CD4-positive, alpha-beta T cell treated with Interferon gamma for 1 hour (primary cell): ENCODE measurements around the gene PTGES3.
"Not testable (repeated sequence)": the region's sequence is repeated elsewhere in the genome, so short reads cannot be mapped to it uniquely, and the experiment has no call there.

Experiments
- DNase-seq: peaks from one replicate; pipeline ENCODE4 v3.0.0-alpha.2; 2020

The PTGES3 gene

DNA sequence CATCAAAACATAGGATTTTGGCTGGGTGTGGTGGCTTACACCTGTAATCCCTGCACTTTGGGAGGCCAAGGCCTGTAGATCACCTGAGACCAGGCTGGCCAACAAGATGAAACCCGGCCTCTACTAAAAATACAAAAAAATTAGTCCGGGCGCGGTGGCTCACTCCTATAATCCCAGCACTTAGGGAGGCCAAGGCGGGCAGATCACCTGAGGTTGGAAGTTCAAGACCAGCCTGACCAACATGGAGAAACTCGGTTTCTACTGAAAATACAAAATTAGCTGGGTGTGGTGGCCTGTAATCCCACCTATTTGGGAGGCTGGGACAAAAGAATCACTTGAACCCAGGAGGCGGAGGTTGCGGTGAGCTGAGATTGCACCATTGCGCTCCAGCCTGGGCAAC lies 40.1 kb downstream of the PTGES3 start:
- not testable (repeated sequence) for DNase-seq

DNA sequence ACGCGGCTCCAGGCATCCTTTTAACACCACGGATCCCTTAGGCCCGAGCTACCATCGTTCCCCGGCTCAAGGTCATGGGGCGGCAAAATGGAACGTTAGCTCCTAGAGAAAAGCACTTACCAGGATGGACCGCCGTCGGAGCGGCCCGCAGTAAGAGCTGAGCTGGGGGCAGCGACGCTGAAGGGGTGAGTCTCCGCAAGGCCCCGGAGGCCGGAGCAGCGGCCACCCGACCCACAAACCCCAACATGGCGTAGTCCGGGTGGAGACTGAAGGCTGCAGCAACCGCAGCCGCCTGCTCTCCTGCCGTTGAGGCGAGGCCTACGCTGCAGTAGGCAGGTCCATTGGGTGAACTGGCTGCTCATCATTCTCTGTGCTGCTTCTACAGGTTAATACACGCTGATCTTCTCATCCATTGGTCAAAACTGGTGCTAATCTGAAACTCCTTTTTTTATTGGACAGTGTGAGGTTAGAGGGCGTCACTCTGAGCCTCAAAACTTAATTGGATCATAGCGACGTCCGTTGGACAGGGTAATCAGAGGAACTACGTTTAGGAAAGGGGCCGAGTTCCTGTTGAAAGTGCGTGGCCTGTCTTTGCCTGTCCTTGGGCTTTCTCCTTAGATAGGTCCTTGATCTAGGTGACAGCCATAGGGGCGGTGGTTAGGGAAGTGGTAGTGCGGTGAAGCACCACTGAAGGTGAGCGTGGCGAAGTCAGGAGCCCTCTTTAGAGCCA lies 42.2 kb downstream of the PTGES3 start, which contains the start of gene ATP5F1B:
Gene ATP5F1B (minus strand): TSS at position 268 of the 730 bp plus-strand sequence. CDS start 21 bp downstream, at position 247.
- DNase-seq = peak; percentile 96

DNA sequence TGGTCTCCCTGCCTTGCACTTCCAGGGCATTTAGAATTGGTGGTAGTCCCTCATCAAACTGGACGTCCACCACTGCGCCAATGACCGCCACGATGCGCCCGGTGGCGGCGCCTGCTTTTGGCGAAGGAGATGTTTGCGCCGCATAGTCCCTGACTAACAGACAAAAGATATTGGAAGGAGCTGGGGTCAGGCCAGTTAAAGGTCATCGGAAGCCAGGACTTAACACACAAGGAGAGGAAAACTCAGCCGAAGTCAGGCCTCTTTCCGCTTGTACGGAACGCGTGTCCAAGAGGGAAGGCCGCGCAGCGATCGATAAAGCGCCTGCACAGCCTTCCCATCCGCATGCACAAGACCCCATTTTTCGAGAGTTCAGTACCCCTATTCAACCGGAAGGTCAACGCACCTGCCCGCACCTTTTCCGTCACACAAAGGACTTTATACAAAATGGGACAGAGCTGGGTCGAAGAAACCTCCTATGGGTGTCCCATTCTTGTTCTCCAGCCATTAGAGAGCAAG lies 42.8 kb downstream of the PTGES3 start:
- no peak for DNase-seq

DNA sequence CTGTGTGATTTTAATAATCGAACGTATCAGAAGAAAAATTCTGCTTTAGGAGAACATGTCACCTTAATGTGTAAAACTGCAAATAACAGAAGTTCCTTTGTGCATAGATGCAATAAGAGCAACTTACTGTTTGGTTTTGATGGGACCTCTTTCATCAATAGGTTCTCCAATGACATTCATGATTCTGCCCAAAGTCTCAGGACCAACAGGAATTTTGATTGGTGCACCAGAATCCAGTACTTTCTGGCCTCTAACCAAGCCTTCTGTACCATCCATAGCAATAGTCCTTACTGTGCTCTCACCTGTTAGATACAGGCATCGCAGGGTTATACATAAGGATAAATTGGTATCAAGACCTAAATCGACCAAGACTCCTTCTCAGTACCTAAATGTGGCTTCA lies 43.4 kb downstream of the PTGES3 start:
- no peak for DNase-seq

DNA sequence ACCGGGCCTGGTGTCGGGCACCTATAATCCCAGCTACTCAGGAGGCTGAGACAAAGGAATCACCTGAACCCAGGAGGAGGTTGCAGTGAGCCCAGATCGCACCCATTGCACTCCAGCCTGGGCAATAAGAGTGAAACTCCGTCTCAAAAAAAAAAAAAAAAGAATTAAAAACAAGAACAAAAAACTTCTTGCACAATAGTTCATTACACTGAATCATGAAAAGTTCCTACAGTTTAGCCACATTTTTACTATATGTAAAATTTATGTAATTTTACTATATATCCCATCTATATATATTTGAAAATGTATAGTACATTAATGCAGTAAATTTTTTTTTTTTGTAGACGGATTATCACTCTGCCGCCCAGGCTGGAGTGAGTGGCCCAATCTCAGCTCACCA lies 46.9 kb downstream of the PTGES3 start:
- DNase-seq = no peak

DNA sequence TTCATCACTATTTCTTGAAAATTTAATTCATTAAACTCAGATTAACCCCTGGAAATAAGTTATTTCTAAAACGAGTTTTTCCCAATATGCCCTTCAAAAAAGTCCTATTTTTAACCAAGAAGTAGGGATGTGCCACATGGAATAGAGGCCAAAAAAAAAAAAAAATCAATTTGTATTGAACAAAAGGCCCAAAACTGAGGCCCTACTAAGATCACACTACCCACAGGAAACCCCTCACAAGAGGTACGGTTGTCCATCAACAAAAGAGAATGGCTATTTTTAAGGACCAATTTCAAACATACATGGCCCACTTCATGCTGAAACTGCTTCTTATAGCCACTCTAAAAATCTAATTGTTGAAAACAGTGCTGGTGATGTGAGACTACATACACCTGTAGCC lies 50.5 kb downstream of the PTGES3 start:
- DNase-seq = no peak

DNA sequence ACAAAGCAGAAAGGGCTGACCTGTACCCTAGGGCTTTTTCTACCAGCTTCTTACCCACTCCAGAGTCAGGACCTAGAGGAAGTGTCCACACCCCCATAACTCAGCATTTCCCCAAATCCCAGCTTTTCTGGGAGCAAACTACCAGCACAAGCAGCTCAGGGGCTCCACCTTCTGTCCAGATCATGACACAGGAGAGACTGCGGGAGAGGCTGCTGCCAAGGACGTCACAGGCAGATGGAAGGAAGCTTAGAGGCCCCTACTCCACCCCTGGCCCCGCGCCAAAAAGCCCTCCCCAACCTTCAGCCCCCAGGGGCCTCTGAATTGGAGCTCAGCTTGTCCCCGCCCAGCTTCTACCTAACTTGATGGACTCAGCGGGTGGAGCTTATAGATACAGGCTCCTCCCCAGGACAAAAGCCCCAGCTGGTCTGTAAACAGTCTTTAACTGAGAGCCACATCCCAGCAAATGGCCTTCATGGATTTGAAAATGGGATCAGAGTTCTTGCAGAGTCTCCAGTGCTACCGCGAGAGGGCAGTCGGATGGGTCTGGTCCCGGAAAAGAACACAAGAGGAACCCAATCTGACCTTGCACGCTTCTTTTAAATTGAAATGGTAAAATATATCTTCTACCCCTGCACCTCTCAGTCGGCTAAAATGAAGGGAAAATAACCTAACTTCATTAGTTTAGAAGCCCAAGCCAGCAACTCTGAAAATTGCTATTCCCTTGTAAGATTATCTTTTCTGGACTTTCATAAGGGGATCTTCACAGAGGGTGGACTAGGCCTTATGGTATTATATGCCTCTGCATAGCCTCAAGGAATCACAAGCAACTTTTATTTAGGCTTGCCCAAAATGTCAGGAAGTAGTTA lies 51.2 kb downstream of the PTGES3 start:
- DNase-seq = peak; percentile 97

DNA sequence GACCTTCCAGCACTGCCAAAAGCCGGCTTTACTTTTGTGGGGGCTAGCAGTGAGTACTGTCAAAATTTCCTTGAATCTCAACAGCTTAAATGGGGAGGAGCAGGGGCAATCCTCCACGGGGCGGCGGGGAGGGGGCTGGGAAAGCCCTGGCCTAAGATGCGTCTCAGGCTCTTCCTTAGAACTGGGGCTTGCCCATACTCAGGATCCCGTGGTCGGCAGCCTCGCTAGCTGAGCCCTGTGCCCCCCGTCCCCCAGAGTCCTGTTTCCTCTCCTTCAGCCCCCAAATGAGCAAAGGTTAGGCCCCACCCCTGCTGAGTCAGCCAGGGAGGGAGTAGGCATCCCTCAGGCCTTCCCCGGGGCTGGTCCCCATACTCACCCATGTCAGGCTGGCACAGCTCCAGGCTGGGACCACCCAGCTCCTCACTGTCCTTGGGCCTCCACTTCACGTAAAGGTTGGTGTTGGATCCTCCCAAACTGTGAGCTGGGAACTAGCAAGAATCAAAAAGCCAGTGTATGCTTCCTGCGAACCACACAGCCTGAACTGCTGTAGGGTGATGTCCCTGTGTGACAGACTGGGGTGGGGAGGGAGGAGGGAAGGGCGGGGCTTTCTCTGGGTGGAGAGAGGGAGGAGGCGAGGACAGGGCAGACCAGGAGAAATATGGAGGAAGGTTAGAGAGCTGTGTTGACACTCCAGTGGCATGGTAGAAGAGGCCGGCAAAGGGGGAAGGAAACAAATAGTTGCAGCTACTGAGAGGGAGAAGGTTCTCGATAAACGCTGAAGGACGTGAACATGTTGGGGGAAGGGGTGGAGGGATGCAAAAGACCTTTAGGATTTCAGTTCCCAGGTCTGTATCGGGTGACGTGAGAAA lies 52.0 kb downstream of the PTGES3 start:
- DNase-seq = peak; percentile 83

DNA sequence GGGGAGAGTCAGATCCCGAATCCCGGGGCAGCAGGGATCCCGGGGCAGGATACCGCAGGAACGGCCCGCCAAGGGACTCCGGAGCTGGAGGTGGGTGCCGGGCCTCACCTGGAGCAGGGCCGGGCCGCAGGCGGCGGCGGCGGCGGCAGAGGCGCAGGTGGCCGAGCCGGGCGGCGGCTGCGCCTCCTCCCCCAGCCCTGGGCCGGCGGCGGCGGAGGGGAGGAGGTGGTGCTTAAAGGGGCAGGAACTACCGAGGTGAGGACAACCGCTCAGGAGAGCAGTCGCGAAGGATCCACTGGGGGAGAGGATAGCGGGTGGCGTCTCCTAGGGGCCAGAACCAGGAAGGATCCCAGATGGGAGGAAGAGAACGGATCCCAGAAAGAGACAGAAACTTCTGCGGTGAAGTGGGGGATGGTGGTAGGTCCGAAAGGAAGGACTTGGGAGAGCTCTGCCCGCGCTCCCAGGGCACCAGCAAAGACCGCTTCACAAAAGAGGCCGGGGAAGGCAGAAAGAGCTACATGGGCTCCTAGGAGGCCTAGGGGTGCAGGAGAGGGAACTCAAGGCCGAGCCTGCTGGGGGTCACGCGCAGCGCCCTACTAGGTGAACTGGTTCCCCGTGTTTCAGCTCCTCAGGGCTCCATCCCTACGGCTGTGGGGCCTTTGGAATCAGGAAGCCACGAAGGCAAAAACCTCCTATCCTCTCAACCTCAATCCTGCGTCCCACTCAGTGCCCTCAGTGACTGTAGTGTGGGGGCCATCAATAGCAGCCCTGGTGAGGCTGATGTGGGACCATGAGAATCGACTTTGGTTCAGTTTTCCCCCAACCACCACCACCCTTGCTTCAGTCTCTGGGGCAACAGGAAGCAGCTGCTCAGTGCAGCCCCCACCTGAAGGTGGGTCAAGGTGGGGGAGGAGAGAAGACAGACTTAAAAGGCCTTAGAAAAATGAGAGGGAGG lies 53.0 kb downstream of the PTGES3 start:
- DNase-seq = peak; percentile 65

DNA sequence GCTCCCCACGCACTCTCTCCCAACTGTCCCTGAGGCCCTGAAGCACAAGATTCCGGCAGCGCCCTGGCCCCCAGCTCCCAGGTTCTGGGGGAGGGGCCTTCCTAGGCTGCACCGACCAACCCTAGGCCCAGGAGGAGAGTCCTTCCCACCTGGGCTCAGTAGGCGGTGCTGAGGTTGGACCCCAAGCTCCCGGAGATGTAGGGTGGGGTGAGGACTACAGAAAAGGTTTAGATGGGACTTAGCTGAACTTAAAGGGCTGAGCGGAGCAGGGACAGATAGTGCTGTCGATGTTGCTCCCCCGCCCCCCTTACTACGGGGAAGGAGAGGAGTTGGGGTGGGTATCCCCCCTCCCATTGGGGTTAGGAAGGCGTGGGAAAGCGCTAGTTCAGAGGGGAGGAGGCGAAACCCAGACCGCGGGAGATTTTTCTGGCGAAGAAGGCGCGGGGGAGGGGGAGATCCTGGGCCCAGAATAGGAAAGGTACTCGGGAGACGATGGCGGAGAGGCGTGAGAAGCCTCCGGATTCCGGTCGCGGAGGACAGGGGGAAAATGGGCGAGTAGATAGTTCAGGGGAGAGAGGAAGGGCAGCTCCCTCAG lies 53.7 kb downstream of the PTGES3 start:
- DNase-seq = no peak

DNA sequence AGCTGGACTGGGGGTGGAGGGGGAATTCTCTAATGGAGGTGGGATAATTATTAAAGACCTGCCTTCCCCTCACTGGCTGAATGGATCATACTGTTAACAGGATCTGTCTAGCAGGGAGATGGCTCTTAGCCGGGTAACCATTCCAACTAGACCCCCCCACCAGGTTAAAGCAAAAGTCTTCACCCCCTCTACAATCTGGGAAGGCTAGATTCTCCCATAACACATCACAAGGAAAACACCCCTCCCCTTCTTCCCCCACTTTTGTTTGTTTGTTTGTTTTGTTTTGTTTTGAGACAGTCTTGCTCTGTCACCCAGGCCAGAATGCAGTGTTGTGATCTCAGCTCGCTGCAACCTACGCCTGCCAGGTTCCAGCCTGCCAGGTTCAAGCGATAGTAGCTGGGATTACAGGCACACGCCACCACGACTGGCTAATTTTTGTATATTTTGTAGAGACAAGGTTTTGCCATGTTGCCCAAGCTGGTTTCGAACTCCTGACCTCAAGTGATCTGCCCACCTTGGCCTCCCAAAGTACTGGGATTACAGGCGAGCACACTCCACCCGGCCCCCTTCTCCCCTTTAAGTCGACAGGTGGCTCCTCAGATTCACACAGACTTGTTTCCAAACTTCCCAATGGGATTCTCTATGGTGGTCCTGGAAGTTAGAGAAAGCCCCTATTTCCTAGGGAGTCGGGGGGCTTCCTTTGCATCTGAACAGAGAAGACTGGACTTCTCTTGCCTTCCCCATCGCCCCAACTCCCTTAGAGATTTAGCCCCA lies 54.4 kb downstream of the PTGES3 start:
- no peak for DNase-seq

DNA sequence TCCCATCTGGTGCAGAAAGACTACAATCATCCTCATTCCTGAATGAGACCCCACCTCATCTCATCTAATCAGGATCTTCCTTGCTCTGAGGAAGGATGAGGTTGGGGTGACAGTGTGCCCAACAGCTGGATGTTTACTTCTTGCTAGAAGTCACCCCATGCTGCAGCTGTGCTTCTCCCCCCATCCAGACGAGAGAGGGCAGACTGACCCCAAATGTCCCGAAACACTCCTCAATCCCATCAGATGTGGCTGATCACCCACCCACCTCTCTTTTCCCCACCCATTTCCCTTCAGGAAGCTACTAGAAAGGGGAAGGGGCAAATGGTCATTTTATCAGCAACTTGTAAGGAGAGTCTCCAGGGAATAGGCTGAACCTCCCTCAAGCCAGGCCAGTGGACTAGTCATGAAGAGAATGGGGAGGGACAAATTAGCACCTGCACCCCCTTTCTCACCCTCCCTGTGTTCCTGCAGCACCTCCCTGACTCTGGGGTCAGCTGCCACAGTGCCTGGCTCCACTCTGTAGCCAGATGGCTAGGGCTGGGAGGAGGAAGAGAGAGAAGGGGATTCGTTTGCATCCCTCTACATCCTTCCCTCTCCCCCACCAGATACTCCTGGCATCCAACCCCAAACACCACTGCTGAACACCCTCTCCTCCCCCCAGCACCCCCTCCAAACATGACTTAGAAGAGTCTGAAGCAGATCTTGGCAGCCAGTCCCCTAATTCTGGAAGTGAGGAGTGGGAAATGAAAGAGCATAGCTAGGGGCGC lies 55.2 kb downstream of the PTGES3 start:
- no peak for DNase-seq

DNA sequence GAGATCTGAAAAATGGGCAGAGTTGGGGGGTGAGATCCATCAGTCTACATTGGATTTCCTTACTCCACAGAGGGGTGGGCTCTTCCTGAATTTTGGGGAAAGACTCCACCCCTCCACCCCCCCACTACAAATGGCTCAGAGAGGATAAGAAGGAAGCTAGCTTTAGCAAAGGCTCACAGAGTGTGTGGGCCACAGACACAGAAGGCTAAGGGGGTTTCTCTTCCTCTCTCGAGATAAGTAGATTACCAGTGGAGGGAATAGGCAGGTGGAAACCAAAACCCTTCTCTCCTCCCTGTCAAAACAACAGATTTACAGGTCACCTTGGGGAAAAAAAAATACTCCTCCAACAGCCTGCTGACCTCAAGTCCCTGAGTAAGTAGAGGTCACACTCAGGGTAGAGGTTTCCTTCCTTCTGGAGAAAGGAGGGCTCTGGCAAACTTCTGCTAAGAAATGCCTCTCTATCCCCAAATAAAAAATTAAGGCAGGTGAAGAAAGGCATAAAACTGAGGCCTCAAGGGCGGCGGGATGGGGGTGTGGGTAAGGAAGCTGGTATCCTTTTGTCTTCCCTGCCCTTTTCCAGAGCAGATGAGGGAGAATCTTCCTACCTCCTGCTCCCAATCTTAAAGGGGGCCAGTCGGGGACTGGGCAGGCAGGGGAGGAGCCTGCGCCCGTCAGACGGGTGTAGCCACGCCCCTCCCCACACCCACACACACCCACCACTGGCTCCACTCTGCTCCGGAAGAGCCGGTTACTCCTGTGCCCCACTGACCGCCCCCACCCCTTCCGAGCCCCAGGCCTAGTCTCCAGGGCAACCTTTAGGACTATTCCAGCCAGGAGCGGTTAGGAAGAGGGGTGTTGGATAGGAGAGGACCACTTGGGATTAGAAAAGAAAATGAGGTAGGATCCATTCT lies 56.0 kb downstream of the PTGES3 start:
- peak; percentile 58 for DNase-seq

DNA sequence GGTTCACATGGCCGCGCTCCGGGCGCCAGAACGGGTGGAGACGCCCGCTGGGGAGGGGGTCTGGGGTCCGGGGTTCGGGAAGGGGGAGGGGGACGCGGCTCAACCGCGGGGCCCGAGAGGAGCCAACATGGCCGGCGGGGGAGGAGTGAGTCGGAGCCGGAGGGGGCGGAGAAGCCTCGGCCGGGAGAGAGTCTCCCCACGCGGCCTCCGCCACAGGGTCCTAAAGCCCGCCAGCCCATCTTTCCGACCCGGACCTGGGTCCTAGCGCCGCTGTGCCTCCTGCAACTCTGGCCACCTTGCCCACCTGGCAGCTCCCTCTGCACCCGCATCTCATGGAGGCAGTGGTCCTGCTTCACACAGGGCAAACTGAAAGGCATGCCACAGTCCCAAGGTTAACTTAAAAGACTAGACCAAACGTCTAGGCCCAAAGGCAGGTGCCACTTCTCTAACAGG lies 57.9 kb downstream of the PTGES3 start, which contains the start of gene BAZ2A:
Gene BAZ2A (minus strand): TSS at position 147 of the 453 bp plus-strand sequence. CDS start 12,796 bp downstream, outside the sequence.
- peak; percentile 84 for DNase-seq

DNA sequence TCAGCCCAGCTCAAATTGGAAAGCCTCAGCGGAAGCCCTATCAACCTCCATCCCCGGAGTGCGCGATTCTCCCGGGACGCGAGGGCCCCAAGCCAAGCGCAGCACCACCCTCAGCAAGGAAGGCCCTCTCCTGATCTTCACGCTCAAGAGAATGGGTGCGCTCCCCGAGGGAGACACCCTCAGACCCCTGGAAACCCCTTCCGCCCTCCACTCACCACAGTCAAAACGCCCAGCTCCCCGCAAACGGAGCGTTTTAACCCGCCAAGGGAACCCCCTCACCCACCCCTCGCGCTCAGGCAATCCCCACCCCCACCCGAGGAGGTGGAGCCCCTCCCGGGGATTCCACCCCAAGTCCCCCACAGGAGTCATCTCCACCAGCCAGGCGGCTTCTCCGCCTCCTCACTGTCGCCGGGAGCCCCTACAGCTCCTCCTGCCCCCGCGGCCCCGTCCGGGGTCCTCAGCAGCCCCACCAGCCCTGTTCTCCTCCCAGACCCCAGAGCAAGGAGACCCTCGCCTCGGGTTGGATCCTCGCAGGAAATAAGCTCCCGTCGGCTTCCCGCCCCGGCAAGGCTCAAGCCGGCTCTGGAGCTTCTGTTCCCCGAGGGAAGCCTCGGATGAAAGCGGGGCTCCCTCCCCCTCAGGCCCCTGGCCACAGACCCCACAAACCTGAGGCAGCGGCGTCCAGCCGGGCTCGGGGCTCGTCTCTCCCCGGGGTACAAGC lies 58.5 kb downstream of the PTGES3 start:
- DNase-seq = peak; percentile 48

DNA sequence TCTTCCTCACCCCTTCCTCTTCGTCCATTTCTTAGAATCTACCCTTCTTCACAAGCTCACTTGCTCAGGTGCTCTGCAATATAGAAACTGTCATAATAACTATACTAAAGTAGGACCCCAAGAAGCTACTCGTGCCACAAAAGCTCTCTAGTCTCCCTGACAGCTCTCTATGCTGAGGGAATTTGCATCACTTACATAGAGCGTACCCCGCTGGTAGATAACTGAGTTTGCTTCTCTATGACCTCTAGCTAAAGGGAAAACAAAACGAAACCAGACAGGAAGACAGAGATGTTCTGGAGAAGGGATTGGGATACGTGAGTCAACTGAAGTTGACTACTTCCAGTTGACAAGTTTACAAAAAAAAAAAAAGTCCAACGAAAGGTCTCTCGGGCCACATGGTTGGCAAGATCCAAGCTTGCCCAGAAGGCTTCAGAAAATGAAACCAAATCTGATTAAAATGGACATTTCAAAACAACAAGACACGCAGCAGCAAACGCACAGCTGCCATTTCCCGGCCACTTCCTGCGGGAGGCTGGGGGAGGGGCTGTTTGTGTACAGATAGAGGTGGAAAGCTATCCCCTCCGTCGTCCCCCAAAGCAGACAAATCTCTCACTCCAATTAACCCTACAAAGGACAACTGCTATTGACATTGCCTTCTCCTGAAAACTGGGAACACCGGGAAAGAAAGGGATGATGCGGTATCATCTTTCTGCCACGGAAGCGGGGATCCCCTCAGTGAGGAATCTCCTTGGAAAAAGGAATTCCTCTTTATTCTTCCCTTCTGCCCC lies 59.2 kb downstream of the PTGES3 start:
- peak; percentile 74 for DNase-seq

DNA sequence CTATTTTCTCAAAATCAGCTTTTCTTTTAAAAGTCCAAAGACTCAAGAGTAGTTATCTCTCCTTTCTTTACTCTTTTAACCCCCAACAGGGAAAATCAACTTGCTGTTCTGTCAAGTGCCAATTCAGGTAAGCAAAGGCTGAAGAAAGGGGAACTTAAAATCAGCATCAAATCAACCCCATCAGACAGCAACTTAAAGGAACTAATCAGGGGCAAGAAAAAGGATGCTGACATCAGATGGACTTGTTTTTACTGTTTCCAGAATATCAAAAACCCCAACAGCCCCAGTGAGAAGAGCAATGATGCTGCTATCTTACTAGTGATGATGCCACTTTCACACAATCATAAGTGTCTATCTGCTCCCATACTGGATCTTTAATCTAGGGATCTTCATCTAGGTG lies 61.4 kb downstream of the PTGES3 start:
- DNase-seq = no peak
